Measurements from ENCODE around the gene CCDC88B. TPM values are rescaled to one million over a fixed set of nuclear protein-coding genes. Genes with fewer than 3 reads are reported as not detected.
A peak's percentile ranks its signal among the peaks of the same experiment; 100 is the strongest.
"Not testable (repeated sequence)": the region's sequence is repeated elsewhere in the genome, so short reads cannot be mapped to it uniquely, and the experiment has no call there.

CCDC88B gene
- polyA plus RNA-seq, 4 donors = 2.7 to 5.2 (median 3.6) TPM

DNA sequence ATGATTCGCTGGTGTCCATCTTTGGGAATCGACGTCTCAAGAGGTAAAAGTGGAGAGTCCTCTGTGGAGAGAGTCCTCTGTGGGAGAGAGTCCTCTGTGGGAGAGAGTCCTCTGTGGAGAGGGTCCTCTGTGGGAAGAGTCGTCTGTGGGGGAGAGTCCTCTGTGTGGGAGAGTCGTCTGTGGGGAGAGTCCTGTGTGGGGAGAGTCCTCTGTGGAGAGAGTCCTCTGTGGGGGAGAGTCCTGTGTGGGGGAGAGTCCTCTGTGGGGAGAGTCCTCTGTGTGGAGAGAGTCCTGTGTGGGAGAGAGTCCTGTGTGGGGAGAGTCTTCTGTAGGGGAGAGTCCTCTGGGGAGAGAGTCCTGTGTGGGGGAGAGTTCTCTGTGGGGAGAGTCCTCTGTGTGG lies 19.0 kb upstream of the CCDC88B start:
- DNase-seq (ENCODE audit: low read depth in 4 of 4, low spot score in 3 of 4) = no peak

DNA sequence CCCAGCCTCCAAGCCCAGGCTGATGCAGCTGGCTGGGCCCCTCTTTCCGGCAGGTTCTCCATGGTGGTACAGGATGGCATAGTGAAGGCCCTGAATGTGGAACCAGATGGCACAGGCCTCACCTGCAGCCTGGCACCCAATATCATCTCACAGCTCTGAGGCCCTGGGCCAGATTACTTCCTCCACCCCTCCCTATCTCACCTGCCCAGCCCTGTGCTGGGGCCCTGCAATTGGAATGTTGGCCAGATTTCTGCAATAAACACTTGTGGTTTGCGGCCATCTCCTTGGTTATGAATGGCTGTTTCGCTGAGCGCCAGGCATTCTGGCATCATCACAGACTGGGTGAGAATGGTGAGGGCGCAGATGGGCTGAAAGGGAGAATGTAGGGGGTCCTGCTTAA lies 18.5 kb upstream of the CCDC88B start:
- no peak for DNase-seq (ENCODE audit: low read depth in 4 of 4, low spot score in 3 of 4)

DNA sequence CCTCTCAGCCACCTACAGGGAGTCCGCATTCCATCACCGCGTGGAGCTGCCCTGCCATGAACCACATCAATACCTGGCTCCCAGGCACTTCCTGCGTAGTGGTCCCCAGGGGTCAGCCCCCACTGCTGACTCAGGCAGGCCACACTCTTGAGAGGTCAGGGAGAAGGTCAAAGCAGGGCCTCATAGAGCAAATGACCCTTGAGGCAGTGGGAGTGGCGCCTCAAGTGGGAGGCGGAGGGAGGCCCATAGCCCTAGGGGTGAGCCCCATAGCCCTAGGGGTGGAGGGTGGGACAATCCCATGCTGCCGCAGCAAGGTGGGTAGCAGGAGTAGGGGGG lies 17.1 kb upstream of the CCDC88B start:
- no peak for DNase-seq (ENCODE audit: low read depth in 4 of 4, low spot score in 3 of 4)

DNA sequence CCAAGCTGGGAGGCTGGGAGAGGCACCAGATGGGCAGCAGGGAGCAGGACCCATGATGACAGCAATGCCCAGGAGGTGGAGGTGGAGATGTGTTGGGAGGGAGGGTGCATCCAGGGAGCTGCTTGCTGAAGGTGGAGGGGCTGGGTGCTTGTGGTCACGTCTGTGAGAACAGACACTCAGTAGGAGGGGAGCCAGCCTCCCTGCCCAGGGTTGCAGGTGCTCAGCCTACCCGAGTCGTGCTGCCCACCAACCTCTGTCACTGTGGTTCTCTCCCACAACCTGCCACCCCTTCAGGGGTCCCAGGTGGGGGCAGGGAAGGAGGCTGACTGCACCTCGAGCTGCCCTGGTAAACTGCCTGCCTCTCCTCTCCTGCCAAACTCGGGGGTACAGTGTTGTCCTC lies 16.6 kb upstream of the CCDC88B start:
- no peak for DNase-seq (ENCODE audit: low read depth in 4 of 4, low spot score in 3 of 4)

GRCh38 chr11:64323984-64324383 lies 16.0 kb upstream of the CCDC88B start:
- not testable (repeated sequence) for DNase-seq (ENCODE audit: low read depth in 4 of 4, low spot score in 3 of 4)

DNA sequence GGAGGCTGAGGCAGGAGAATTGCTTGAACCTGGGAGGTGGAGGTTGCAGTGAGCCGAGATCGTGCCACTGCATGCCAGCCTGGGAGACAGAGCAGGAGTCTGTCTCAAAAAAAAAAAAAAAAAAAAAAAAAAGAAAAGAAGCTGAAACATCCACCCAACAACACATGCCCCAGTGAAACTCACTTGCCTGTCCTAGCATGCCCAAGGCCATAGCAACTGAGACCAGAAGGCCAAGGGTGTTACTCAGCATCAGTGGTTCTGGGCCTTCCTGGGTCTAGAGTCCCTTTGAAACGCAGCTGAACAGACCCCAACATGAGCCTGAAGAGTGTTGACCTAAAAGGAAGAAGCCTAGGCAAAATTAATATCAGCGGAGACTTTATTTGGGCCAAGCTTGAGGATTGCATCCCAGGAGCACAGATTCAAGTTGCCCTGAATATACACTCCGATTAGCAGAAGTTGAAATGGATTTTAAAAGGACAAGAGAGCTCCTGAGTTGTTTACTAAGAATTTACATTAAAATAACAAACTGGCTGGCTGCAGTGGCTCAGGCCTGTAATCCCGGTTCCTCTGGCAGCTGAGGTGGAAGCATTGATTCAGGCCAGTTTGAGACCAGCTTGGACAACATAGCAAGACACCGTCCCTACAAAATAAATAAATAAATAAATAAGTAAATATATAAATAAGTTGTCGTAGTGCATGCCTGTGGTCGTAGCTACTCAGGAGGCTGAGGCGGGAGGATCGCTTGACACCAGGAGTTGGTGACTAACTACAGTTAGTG lies 15.1 kb upstream of the CCDC88B start:
- no peak for DNase-seq (ENCODE audit: low read depth in 4 of 4, low spot score in 3 of 4)

GRCh38 chr11:64327375-64327774 lies 12.6 kb upstream of the CCDC88B start:
- no peak for DNase-seq (ENCODE audit: low read depth in 4 of 4, low spot score in 3 of 4)

DNA sequence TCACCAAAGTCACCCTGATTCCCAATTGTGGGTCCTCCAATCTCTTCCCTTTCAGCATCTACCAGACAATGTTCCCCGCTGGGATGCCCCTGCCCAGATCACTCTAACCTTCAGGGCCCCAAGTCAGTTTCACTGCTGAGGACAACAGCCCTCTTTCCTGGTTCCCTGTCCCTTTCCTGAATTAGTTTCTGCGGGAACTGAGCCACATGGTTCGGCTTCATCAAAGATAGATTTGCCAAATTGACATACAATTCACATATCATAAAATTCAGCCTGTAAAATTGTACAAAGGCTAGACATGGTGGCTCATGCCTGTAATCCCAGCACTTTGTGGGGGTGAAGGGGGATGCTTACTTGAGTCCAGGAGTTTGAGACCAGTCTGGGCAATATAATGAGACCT lies 12.0 kb upstream of the CCDC88B start:
- no peak for DNase-seq (ENCODE audit: low read depth in 4 of 4, low spot score in 3 of 4)

- DNase-seq (ENCODE audit: low read depth in 4 of 4, low spot score in 3 of 4) = no peak
Observed at GRCh38 chr11:64330888-64331287, 9.1 kb upstream of the CCDC88B start.

DNA sequence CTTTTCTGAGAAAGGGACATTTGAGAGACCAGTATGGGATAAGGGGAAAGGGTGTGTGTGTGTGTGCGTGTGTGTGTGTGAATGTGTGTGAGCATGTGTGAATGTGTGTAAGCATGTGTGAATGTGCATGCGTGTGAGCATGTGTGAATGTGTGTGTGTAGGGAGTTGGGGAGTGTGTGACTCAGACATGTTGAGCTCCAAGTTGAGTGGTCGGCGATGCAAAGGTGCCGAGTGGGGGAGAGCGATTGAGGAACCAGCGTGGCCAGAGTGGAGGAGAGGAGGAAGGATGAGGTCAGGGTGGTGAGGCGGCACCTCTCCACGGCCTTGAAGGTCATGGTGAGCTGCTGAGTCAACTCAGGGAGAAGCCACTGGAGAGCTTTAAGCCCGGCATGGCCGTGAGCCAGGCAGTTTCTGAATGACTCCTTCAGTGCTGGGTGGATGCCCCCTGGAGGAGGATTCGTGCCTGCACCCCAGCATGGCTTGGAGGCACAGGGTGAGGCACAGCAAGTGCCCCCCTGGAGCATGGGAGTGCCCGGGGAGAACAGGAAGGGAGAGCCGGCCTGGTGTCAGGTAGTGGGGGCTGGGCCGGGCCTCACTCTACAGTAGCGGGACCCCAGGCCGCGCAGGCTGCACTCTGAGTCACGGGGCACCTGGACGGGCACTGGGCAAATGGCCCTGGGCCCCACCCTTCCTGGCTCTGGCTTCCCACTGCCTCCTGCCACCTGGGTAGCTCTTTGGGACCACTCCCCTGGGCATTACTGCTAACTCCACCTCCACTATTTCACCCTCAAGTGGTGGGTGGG lies 8.2 kb upstream of the CCDC88B start:
- no peak for DNase-seq (ENCODE audit: low read depth in 4 of 4, low spot score in 3 of 4)

DNA sequence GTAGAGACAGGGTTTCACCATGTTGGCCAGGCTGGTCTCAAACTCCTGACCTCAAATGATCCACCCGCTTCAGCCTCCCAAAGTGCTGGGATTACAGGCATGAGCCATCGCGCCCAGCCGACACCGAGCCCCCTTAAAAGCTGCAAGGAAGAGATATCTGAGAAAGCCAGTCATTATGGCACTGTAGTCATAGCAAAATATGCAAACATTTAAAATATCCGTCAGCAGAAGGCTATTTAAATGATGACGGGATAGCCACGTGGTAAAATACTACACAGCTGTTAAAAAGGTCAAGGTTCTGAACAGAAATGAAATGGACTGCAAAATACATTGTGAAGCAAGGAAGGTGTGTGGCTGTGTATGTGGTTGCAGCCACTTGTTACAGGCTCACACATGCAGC lies 6.4 kb upstream of the CCDC88B start:
- no peak for DNase-seq (ENCODE audit: low read depth in 4 of 4, low spot score in 3 of 4)

DNA sequence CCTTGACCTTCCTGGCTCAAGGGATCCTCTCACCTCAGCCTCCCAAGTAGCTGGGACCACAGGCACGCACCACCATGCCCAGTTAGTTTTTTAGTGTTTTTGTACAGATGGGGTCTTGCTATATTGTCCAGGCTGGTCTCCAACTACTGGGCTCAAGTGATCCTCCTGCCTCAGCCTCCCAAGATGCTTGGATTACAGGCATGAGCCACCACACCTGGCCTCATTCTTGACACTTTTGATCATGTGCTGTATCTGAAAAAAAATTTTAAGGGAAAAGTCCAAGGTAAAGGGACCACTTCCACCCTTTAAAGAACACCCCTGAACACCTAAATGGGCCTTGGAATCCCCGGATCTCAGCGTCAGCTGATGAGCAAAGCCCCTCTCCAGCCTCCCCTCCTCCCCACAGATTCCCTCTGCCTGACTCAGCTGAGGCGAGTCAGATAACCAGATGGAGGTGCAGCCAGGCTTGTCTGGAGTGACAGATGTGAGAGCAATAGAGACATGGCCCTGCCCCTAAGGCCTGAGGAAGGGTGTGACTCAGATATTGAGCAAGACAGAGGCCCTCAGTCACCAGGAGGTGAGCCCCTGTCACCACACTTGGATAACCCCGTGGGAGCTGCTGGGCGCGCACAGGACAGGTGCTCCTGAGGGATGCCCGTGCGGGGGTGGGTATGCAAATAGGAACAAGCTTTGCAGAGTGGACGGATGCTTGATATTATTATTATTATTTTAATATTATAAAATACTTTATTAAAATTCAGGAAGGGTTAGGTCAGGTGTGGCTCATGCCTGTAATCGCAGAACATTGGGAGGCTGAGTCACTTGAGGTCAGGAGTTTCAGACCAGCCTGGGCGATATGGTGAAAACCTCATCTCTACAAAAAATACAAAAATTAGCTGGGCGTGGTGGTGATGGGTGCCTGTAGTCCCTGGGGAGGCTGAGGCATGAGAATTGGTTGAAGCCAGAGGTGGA lies 5.0 kb upstream of the CCDC88B start:
- DNase-seq (ENCODE audit: low read depth in 4 of 4, low spot score in 3 of 4) = no peak

- no peak for DNase-seq (ENCODE audit: low read depth in 4 of 4, low spot score in 3 of 4)
Observed at GRCh38 chr11:64337538-64338249, 2.3 kb upstream of the CCDC88B start.

DNA sequence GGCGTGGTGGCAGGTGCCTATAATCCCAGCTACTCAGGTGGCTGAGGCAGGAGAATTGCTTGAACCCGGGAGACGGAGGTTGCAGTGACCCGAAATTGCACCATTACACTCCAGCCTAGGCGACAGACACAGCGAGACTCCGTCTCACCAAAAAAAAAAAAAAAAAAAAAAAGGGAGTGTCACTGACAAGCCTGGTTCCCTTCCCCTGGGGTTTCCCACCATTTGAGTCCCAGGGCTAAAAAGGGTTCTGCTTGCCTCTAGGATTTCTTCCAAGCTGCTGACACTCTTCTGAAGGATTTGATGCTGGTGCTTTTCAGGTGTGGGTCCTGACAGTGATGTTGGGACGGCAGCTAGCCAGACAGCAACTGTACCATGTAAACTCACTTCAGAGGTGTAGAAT lies 1.3 kb upstream of the CCDC88B start:
- no peak for DNase-seq (ENCODE audit: low read depth in 4 of 4, low spot score in 3 of 4)

DNA sequence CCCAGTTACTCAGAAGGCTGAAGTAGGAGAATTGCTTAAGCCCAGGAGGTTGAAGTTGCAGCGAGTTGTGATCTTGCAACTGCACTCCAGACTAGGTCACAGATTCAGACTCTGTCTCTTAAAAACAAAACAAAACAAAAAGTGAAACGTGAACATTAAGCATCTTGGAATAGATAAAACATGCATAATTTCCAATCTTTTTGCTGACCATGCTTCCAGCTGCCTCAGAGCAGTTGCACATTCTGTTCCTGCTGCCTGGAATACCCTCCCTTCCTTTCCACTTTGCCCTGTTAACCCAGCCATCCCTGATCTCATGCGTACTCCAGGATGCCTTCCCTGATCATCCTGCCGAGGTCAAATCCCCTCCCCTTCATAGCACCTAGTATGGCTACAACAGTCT lies 718 bp upstream of the CCDC88B start:
- no peak for DNase-seq (ENCODE audit: low read depth in 4 of 4, low spot score in 3 of 4)

- DNase-seq (ENCODE audit: low read depth in 4 of 4, low spot score in 3 of 4) = no peak
Observed at GRCh38 chr11:64340671-64341335, 799 bp downstream of the CCDC88B start.

- no peak for DNase-seq (ENCODE audit: low read depth in 4 of 4, low spot score in 3 of 4)
Observed at GRCh38 chr11:64341429-64341828, 1.4 kb downstream of the CCDC88B start.

DNA sequence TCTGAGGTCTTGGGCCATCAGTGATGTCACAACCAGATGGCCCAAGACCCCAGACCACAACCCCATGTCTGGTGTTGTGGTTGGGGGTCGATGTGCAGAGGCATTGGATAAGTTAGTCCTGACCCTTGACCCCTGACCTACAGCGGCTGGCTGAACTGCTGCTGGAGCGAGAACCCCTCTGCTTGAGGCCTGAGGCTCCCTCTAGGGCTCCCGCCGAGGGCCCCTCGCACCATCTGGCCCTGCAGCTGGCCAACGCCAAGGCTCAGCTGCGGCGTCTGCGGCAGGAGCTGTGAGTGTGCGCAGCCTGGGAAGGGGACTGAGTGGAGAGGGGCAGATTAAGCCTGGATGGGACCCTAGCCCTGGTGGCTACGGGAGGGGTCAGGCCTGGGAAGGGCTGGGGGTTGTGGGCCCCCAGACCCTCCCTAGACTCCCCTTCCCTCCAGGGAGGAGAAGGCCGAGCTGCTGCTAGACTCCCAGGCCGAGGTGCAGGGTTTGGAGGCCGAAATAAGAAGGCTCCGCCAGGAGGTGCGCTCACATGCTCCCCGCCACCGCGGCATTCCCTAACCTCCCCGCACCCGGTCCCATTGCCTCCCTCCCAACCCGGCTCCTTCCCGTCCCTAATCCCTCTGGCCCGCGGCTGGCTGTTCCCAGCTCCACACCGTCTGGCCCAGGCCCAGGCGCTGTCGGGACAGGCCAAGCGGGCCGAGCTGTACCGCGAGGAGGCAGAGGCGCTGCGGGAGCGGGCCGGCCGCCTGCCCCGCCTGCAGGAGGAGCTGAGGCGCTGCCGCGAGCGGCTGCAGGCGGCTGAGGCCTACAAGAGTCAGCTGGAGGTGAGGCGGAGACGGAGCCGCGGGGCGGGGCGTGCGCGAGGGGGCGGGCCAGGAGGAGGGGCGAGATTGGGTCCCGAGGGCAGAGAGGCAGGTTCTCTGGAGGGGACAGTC lies 2.1 kb downstream of the CCDC88B start:
- peak in 1 of 4 donors; percentile 55 for DNase-seq (ENCODE audit: low read depth in 4 of 4, low spot score in 3 of 4)
